Memory B cell (primary cell): ENCODE data around the gene NNMT.
A peak's percentile ranks its signal among the peaks of the same experiment; 100 is the strongest.

Experiments used
- ATAC-seq: fragments of 150-1000 bp; cut with Tn5 transposase; 2 replicates; pipeline ENCODE4 v1.10.0; 2021; ENCODE audit warnings: low read depth, mild to moderate bottlenecking, moderate library complexity
- DNase-seq, 2 donors: peaks; one replicate each; pipeline ENCODE4 v3.0.0; 2022; ENCODE audit warnings: low spot score in 2 of 2
- H3K27ac Mint-ChIP-seq: one replicate; pipeline ENCODE4 v1.8.0; 2022; ENCODE audit warnings: mild to moderate bottlenecking, moderate library complexity, mixed read lengths
- H3K27me3 Mint-ChIP-seq: one replicate; pipeline ENCODE4 v1.8.0; 2022; ENCODE audit warnings: mixed read lengths
- H3K36me3 Mint-ChIP-seq: one replicate; pipeline ENCODE4 v1.8.0; 2022; ENCODE audit warnings: mild to moderate bottlenecking, mixed read lengths
- H3K4me1 Mint-ChIP-seq: one replicate; pipeline ENCODE4 v1.8.0; 2022; ENCODE audit warnings: mixed read lengths
- H3K4me3 Mint-ChIP-seq: one replicate; pipeline ENCODE4 v1.8.0; 2022; ENCODE audit warnings: mild to moderate bottlenecking, moderate library complexity, mixed read lengths
- H3K9me3 Mint-ChIP-seq: one replicate; pipeline ENCODE4 v1.8.0; 2022; ENCODE audit warnings: mixed read lengths

The NNMT gene

GRCh38 chr11:114295676-114296604 lies at the start of gene NNMT:
Gene NNMT (plus strand): TSS chr11:114296399. CDS start chr11:114296557, 158 bp downstream.
- DNase-seq (no peak), ATAC-seq (no peak)
- H3K4me3 Mint-ChIP-seq, result no peak within 1 kb of the TSS
- H3K27ac Mint-ChIP-seq, result no peak within 1 kb of the TSS
- no peaks in the 10 kb centered on the region for H3K36me3 Mint-ChIP-seq
- H3K4me1 Mint-ChIP-seq, result no peaks in the 10 kb centered on the region
- H3K9me3 Mint-ChIP-seq, result peaks cover 7% of the 10 kb centered on the region
- peaks cover 11% of the 10 kb centered on the region for H3K27me3 Mint-ChIP-seq

- Mint-ChIP-seq H3K27me3 (peaks cover 7% of the 10 kb centered on the region), H3K27ac (no peak overlapping the region)
- no peak for DNase-seq
Measured at GRCh38 chr11:114247070-114247789, 49.0 kb upstream of the NNMT start.

GRCh38 chr11:114250180-114250579 lies 46.0 kb upstream of the NNMT start:
- no peak overlapping the region for H3K4me3 Mint-ChIP-seq
- no peak for ATAC-seq
- H3K27ac Mint-ChIP-seq, result no peak overlapping the region
- H3K4me1 Mint-ChIP-seq, result peaks cover 6% of the 10 kb centered on the region
- H3K9me3 Mint-ChIP-seq, result no peaks in the 10 kb centered on the region
- H3K27me3 Mint-ChIP-seq, result peaks cover 5% of the 10 kb centered on the region
- H3K36me3 Mint-ChIP-seq, result no peaks in the 10 kb centered on the region
- no peak for DNase-seq

More at GRCh38 chr11:114247070-114247789, 49.0 kb upstream of the NNMT start:
- H3K4me3 Mint-ChIP-seq, result no peak overlapping the region
- peaks cover 6% of the 10 kb centered on the region for H3K4me1 Mint-ChIP-seq
- no peaks in the 10 kb centered on the region for H3K9me3 Mint-ChIP-seq
- H3K36me3 Mint-ChIP-seq, result no peaks in the 10 kb centered on the region
- no peak for ATAC-seq

- Mint-ChIP-seq H3K4me3 (no peak overlapping the region), H3K36me3 (no peaks in the 10 kb centered on the region), H3K27ac (no peak overlapping the region), H3K27me3 (peaks cover 5% of the 10 kb centered on the region), H3K9me3 (no peaks in the 10 kb centered on the region), H3K4me1 (peaks cover 6% of the 10 kb centered on the region)
- DNase-seq (no peak), ATAC-seq (no peak)
Measured at GRCh38 chr11:114250993-114251814, 45.0 kb upstream of the NNMT start.

- DNase-seq (no peak), ATAC-seq (no peak)
- H3K27ac Mint-ChIP-seq, result no peak overlapping the region
- H3K27me3 Mint-ChIP-seq, result peaks cover 2% of the 10 kb centered on the region
- no peaks in the 10 kb centered on the region for H3K9me3 Mint-ChIP-seq
- no peak overlapping the region for H3K4me3 Mint-ChIP-seq
- H3K4me1 Mint-ChIP-seq, result peaks cover 6% of the 10 kb centered on the region
- H3K36me3 Mint-ChIP-seq, result no peaks in the 10 kb centered on the region
Measured at GRCh38 chr11:114251815-114252337, 44.3 kb upstream of the NNMT start.

- H3K27ac Mint-ChIP-seq, result no peak overlapping the region
- no peaks in the 10 kb centered on the region for H3K9me3 Mint-ChIP-seq
- DNase-seq (no peak), ATAC-seq (no peak)
- peaks cover 2% of the 10 kb centered on the region for H3K27me3 Mint-ChIP-seq
- H3K36me3 Mint-ChIP-seq, result no peaks in the 10 kb centered on the region
- H3K4me1 Mint-ChIP-seq, result peaks cover 6% of the 10 kb centered on the region
- no peak overlapping the region for H3K4me3 Mint-ChIP-seq
Measured at GRCh38 chr11:114252767-114253166, 43.4 kb upstream of the NNMT start.

- Mint-ChIP-seq H3K9me3 (no peaks in the 10 kb centered on the region), H3K4me1 (peaks cover 8% of the 10 kb centered on the region), H3K4me3 (no peak overlapping the region), H3K27ac (no peak overlapping the region), H3K36me3 (no peaks in the 10 kb centered on the region), H3K27me3 (peaks cover 2% of the 10 kb centered on the region)
- DNase-seq, result no peak
- no peak for ATAC-seq
Measured at GRCh38 chr11:114253771-114254170, 42.4 kb upstream of the NNMT start.

GRCh38 chr11:114254571-114255146 lies 41.5 kb upstream of the NNMT start:
- no peaks in the 10 kb centered on the region for H3K9me3 Mint-ChIP-seq
- no peak overlapping the region for H3K4me3 Mint-ChIP-seq
- peaks cover 2% of the 10 kb centered on the region for H3K27me3 Mint-ChIP-seq
- H3K36me3 Mint-ChIP-seq, result no peaks in the 10 kb centered on the region
- H3K4me1 Mint-ChIP-seq, result peaks cover 13% of the 10 kb centered on the region
- no peak for DNase-seq
- ATAC-seq, result no peak
- H3K27ac Mint-ChIP-seq, result no peak overlapping the region

GRCh38 chr11:114255289-114255688 lies 40.9 kb upstream of the NNMT start:
- no peak for ATAC-seq
- Mint-ChIP-seq H3K9me3 (no peaks in the 10 kb centered on the region), H3K4me3 (no peak overlapping the region), H3K36me3 (no peaks in the 10 kb centered on the region), H3K27ac (no peak overlapping the region), H3K27me3 (peaks cover 1% of the 10 kb centered on the region), H3K4me1 (peaks cover 15% of the 10 kb centered on the region)
- no peak for DNase-seq

GRCh38 chr11:114256176-114256966 lies 39.8 kb upstream of the NNMT start:
- no peaks in the 10 kb centered on the region for H3K36me3 Mint-ChIP-seq
- no peak for ATAC-seq
- H3K4me1 Mint-ChIP-seq, result peaks cover 16% of the 10 kb centered on the region
- H3K27ac Mint-ChIP-seq, result no peak overlapping the region
- H3K4me3 Mint-ChIP-seq, result no peak overlapping the region
- no peak for DNase-seq
- H3K27me3 Mint-ChIP-seq, result no peaks in the 10 kb centered on the region
- no peaks in the 10 kb centered on the region for H3K9me3 Mint-ChIP-seq

GRCh38 chr11:114256967-114257286 lies 39.3 kb upstream of the NNMT start:
- Mint-ChIP-seq H3K27ac (no peak overlapping the region), H3K9me3 (no peaks in the 10 kb centered on the region), H3K4me3 (no peak overlapping the region), H3K4me1 (peaks cover 11% of the 10 kb centered on the region), H3K36me3 (no peaks in the 10 kb centered on the region), H3K27me3 (no peaks in the 10 kb centered on the region)
- no peak for DNase-seq
- ATAC-seq, result no peak

- peaks cover 11% of the 10 kb centered on the region for H3K4me1 Mint-ChIP-seq
Measured at GRCh38 chr11:114257621-114258558, 38.3 kb upstream of the NNMT start.

More at GRCh38 chr11:114257621-114258558, 38.3 kb upstream of the NNMT start:
- no peaks in the 10 kb centered on the region for H3K36me3 Mint-ChIP-seq
- no peaks in the 10 kb centered on the region for H3K9me3 Mint-ChIP-seq
- H3K27ac Mint-ChIP-seq, result peak overlapping the region; percentile 64
- H3K4me3 Mint-ChIP-seq, result no peak overlapping the region
- no peak for DNase-seq
- no peaks in the 10 kb centered on the region for H3K27me3 Mint-ChIP-seq
- no peak for ATAC-seq
